NCI-H1930 (cell line): ENCODE results near the gene NRGN.

Experiments used
- DNase-seq, 2 experiments: peaks; one replicate each; lab custom pipeline; 2025; lab: John Stamatoyannopoulos, UW

The NRGN gene

GRCh38 chr11:124740277-124740882 is 638 bp downstream of the NRGN start:
- no peak for DNase-seq

GRCh38 chr11:124742555-124742954 is 2.8 kb downstream of the NRGN start:
- DNase-seq: no peak

GRCh38 chr11:124743050-124743449 is 3.3 kb downstream of the NRGN start:
- no peak for DNase-seq

GRCh38 chr11:124745270-124745834 is 5.6 kb downstream of the NRGN start:
- no peak for DNase-seq

GRCh38 chr11:124745835-124746620 is 6.3 kb downstream of the NRGN start:
- DNase-seq: no peak

GRCh38 chr11:124746621-124747243 is 7.0 kb downstream of the NRGN start:
- DNase-seq: peak; percentile 24 to 40

GRCh38 chr11:124747406-124748099 is 7.8 kb downstream of the NRGN start:
- no peak for DNase-seq

GRCh38 chr11:124748100-124748418 is 8.3 kb downstream of the NRGN start:
- DNase-seq: no peak

- no peak for DNase-seq
Observed at GRCh38 chr11:124748481-124749343, 9.0 kb downstream of the NRGN start.

GRCh38 chr11:124749912-124750311 is 10.2 kb downstream of the NRGN start:
- no peak for DNase-seq

GRCh38 chr11:124751391-124751740 is 11.6 kb downstream of the NRGN start:
- DNase-seq: no peak

GRCh38 chr11:124751741-124752470 is 12.2 kb downstream of the NRGN start, which contains the start of gene VSIG2:
TSS of gene VSIG2 (minus strand) at chr11:124752255. CDS start at chr11:124752137, 118 bp downstream.
- DNase-seq: no peak

- no peak for DNase-seq
Observed at GRCh38 chr11:124752471-124753102, 12.8 kb downstream of the NRGN start.

- DNase-seq: no peak
Observed at GRCh38 chr11:124753205-124753604, 13.5 kb downstream of the NRGN start.

- no peak for DNase-seq
Observed at GRCh38 chr11:124753624-124754023, 13.9 kb downstream of the NRGN start.

- no peak for DNase-seq
Observed at GRCh38 chr11:124754309-124754708, 14.6 kb downstream of the NRGN start.

GRCh38 chr11:124754710-124755109 is 15.0 kb downstream of the NRGN start:
- no peak for DNase-seq

- no peak for DNase-seq
Observed at GRCh38 chr11:124756033-124756752, 16.5 kb downstream of the NRGN start.

GRCh38 chr11:124756753-124757227 is 17.0 kb downstream of the NRGN start:
- no peak for DNase-seq
